ENCODE results near the gene CEMIP. TPM values are rescaled to one million over a fixed set of nuclear protein-coding genes. Genes with fewer than 3 reads are reported as not detected.
"Not testable (repeated sequence)": the region's sequence is repeated elsewhere in the genome, so short reads cannot be mapped to it uniquely, and the experiment has no call there.

CEMIP gene
- polyA plus RNA-seq, 1 experiment, result 725 TPM

- DNase-seq (ENCODE audit: low read depth), result no peak
- Histone ChIP-seq H3K27me3 (ENCODE audit: control insufficient read depth, insufficient read depth, low read length) (no peaks in the 10 kb centered on the region), H3K4me3 (ENCODE audit: low read depth, low read length) (no peak overlapping the region), H3K36me3 (ENCODE audit: control insufficient read depth, insufficient read depth, low read length) (peaks cover 12% of the 10 kb centered on the region)
- CTCF ChIA-PET, result interaction anchor here (0.9 kb wide), 1 partner anchor 186 kb away, joined by 4 read pairs; no protein-coding TSS in a partner anchor
- no peak for TF ChIP-seq CTCF (IDR thresholded peaks at IDR 0.05; ENCODE audit: insufficient read depth, low read depth, low read length)
- POLR2A ChIA-PET, result no interaction called here
Measured at GRCh38 chr15:80754014-80754413, 25.2 kb upstream of the CEMIP start.

GRCh38 chr15:80755885-80756284, 23.3 kb upstream of the CEMIP start:
- CTCF ChIA-PET, result no interaction called here
- DNase-seq (ENCODE audit: low read depth), result no peak
- Histone ChIP-seq H3K4me3 (ENCODE audit: low read depth, low read length) (no peak overlapping the region), H3K27me3 (ENCODE audit: control insufficient read depth, insufficient read depth, low read length) (no peaks in the 10 kb centered on the region), H3K36me3 (ENCODE audit: control insufficient read depth, insufficient read depth, low read length) (peaks cover 10% of the 10 kb centered on the region)
- POLR2A ChIA-PET, result no interaction called here
- TF ChIP-seq CTCF (IDR thresholded peaks at IDR 0.05; ENCODE audit: insufficient read depth, low read depth, low read length), result no peak

GRCh38 chr15:80758130-80758745, 20.9 kb upstream of the CEMIP start:
- ChIA-PET CTCF (no interaction called here), POLR2A (no interaction called here)
- no peaks in the 10 kb centered on the region for H3K27me3 ChIP-seq (ENCODE audit: control insufficient read depth, insufficient read depth, low read length)
- peaks cover 10% of the 10 kb centered on the region for H3K36me3 ChIP-seq (ENCODE audit: control insufficient read depth, insufficient read depth, low read length)
- H3K4me3 ChIP-seq (ENCODE audit: low read depth, low read length), result no peak overlapping the region
- TF ChIP-seq CTCF (IDR thresholded peaks at IDR 0.05; ENCODE audit: insufficient read depth, low read depth, low read length), result no peak
- DNase-seq (ENCODE audit: low read depth), result no peak

- DNase-seq (ENCODE audit: low read depth), result no peak
- peaks cover 2% of the 10 kb centered on the region; the same call in 1 of the 2 replicates for H3K36me3 ChIP-seq (ENCODE audit: control insufficient read depth, insufficient read depth, low read length)
- no peaks in the 10 kb centered on the region for H3K27me3 ChIP-seq (ENCODE audit: control insufficient read depth, insufficient read depth, low read length)
- ChIA-PET POLR2A (interaction anchor here (0.6 kb wide), 1 partner anchor 272 kb away, joined by 4 read pairs; no protein-coding TSS in a partner anchor), CTCF (interaction anchor here (0.6 to 2.4 kb wide), 3 partner anchors 16 to 44 kb away, joined by 3 to 10 read pairs (median 4); partner anchors contain the start of gene CEMIP)
- no peak for TF ChIP-seq CTCF (IDR thresholded peaks at IDR 0.05; ENCODE audit: insufficient read depth, low read depth, low read length)
- H3K4me3 ChIP-seq (ENCODE audit: low read depth, low read length), result no peak overlapping the region
Measured at GRCh38 chr15:80760960-80761359, 18.2 kb upstream of the CEMIP start.

GRCh38 chr15:80761754-80762153, 17.4 kb upstream of the CEMIP start:
- POLR2A ChIA-PET, result no interaction called here
- Histone ChIP-seq H3K4me3 (ENCODE audit: low read depth, low read length) (no peak overlapping the region), H3K27me3 (ENCODE audit: control insufficient read depth, insufficient read depth, low read length) (no peaks in the 10 kb centered on the region), H3K36me3 (ENCODE audit: control insufficient read depth, insufficient read depth, low read length) (no peaks in the 10 kb centered on the region)
- CTCF ChIA-PET, result interaction anchor here (1.0 to 2.4 kb wide), 2 partner anchors 15 to 18 kb away, joined by 3 to 10 read pairs; partner anchors contain the start of gene CEMIP
- TF ChIP-seq CTCF (IDR thresholded peaks at IDR 0.05; ENCODE audit: insufficient read depth, low read depth, low read length), result no peak
- DNase-seq (ENCODE audit: low read depth), result no peak

GRCh38 chr15:80763235-80763634, 15.9 kb upstream of the CEMIP start:
- CTCF ChIA-PET, result interaction anchor here (5.4 kb wide), 1 partner anchor 13 kb away, joined by 24 read pairs; no protein-coding TSS in a partner anchor
- DNase-seq (ENCODE audit: low read depth); POLR2A ChIA-PET; H3K27me3 ChIP-seq (ENCODE audit: control insufficient read depth, insufficient read depth, low read length); H3K36me3 ChIP-seq (ENCODE audit: control insufficient read depth, insufficient read depth, low read length); H3K4me3 ChIP-seq (ENCODE audit: low read depth, low read length): not testable (repeated sequence)

Measured in BJ (cell line).